HCT116 (cell line): ENCODE measurements around the gene GNAO1. TPM values are rescaled to one million over a fixed set of nuclear protein-coding genes. Genes with fewer than 3 reads are reported as not detected.

Source experiments
- ATAC-seq: fragments of 200-7000 bp; cut with Tn5 transposase; 2 replicates; pipeline ENCODE4 v1.9.1; 2020; ENCODE audit warnings: mild to moderate bottlenecking, moderate library complexity
- BruUV-seq: library from RNA; stranded (reverse); fragments of 400-500 nt; replicated peaks from 2 replicates; lab custom pipeline; 2021; lab: Mats Ljungman, UMichigan
- CTCF ChIA-PET: fragments of 300-600 bp; sonication (Branson Sonifier 250); formaldehyde crosslinking; loops from one replicate; lab custom pipeline; 2021; ENCODE audit warnings: antibody characterized with exemption; lab: Charles Lee
- POLR2A ChIA-PET: fragments of 300-600, 350-600 bp; sonication (Branson Sonifier 250); formaldehyde crosslinking; loops from one replicate; lab custom pipeline; 2021; ENCODE audit warnings: antibody characterized with exemption; lab: Charles Lee
- RAD21 ChIA-PET, 2 experiments: fragments of 300-600 bp; sonication (Branson Sonifier 250); formaldehyde crosslinking; loops; one replicate each; lab custom pipeline; 2023; ENCODE audit warnings: low total read pairs in 2 of 2; ENCODE audit not compliant: uncharacterized antibody in 2 of 2, unreplicated experiment in 2 of 2, low non-redundant PET in 1 of 2; lab: Charles Lee
- DNase-seq: peaks from one replicate; pipeline ENCODE4 v3.0.0-alpha.2; 2010; ENCODE audit warnings: low read depth, low spot score
- H2AFZ ChIP-seq: fragments of 200-600 bp; shearing (Covaris generic), sonication (generic); 2 replicates; pipeline ENCODE4 v1.6.1; 2017; ENCODE audit warnings: low read depth, mixed run types, mixed read lengths, antibody characterized with exemption, low read length; ENCODE audit not compliant: poor library complexity, severe bottlenecking
- H3K27ac ChIP-seq: 2 replicates; pipeline ENCODE4 v1.5.1; 2012; ENCODE audit warnings: low read depth, low read length
- H3K27me3 ChIP-seq: fragments of 200-600 bp; sonication (generic); 2 replicates; pipeline ENCODE4 v1.6.1; 2016; ENCODE audit warnings: mixed run types, low read length, mixed read lengths; ENCODE audit not compliant: insufficient read depth
- H3K36me3 ChIP-seq, 2 experiments: fragments of 200-500 bp in 1 of 2; fragments of 200-600 bp in 1 of 2; sonication (Bioruptor generic) in 1 of 2; sonication (generic) in 1 of 2; 2 replicates each; pipeline versions ENCODE4 v1.5.1 to v1.6.1; 2014 to 2016; ENCODE audit warnings: low read length in 2 of 2, inconsistent platforms in 1 of 2, mixed read lengths in 1 of 2, mixed run types in 1 of 2; ENCODE audit not compliant: insufficient read depth in 2 of 2, control insufficient read depth in 1 of 2
- H3K4me1 ChIP-seq, 2 experiments: fragments of 200-600 bp in 1 of 2; sonication (generic) in 1 of 2; 2 replicates each; pipeline versions ENCODE4 v1.5.1 to v1.6.1; 2012 to 2017; ENCODE audit warnings: low read length in 2 of 2, inconsistent platforms in 1 of 2, mild to moderate bottlenecking in 1 of 2, mixed read lengths in 1 of 2, mixed run types in 1 of 2, moderate library complexity in 1 of 2; ENCODE audit not compliant: insufficient read depth in 2 of 2, control insufficient read depth in 1 of 2
- H3K4me2 ChIP-seq: fragments of 200-600 bp; sonication (generic); 2 replicates; pipeline ENCODE4 v1.6.1; 2017; ENCODE audit warnings: mixed run types, low read length, mixed read lengths
- H3K4me3 ChIP-seq, 2 experiments: fragments of 200-600 bp in 1 of 2; sonication (generic) in 1 of 2; replicated peaks in 1 of 2; 2 replicates each; pipeline ENCODE4 v1.5.1; 2011 to 2016; ENCODE audit warnings: low read length in 2 of 2, control low read depth in 1 of 2, low read depth in 1 of 2, mild to moderate bottlenecking in 1 of 2, mixed read lengths in 1 of 2, mixed run types in 1 of 2
- H3K79me2 ChIP-seq: fragments of 200-600 bp; sonication (generic); 2 replicates; pipeline ENCODE4 v1.6.1; 2017; ENCODE audit warnings: mild to moderate bottlenecking, mixed run types, low read length, moderate library complexity, mixed read lengths; ENCODE audit not compliant: insufficient read depth
- H3K9ac ChIP-seq: fragments of 200-600 bp; sonication (generic); 2 replicates; pipeline ENCODE4 v1.6.1; 2016; ENCODE audit warnings: low read length, mixed read lengths
- H3K9me2 ChIP-seq: fragments of 200-600 bp; sonication (generic), shearing (Covaris generic); 2 replicates; pipeline ENCODE4 v1.6.1; 2017; ENCODE audit warnings: mixed run types, mild to moderate bottlenecking, moderate library complexity; ENCODE audit not compliant: insufficient read depth
- H3K9me3 ChIP-seq, 2 experiments: fragments of 200-500 bp in 1 of 2; fragments of 200-600 bp in 1 of 2; sonication (Bioruptor generic) in 1 of 2; sonication (generic) in 1 of 2; 2 replicates each; pipeline ENCODE4 v1.6.1; 2014 to 2017; ENCODE audit warnings: low read length in 2 of 2, mixed read lengths in 2 of 2, inconsistent platforms in 1 of 2, low read depth in 1 of 2, mild to moderate bottlenecking in 1 of 2, mixed run types in 1 of 2, moderate library complexity in 1 of 2; ENCODE audit not compliant: control insufficient read depth in 1 of 2, insufficient read depth in 1 of 2
- H4K20me1 ChIP-seq: fragments of 200-600 bp; sonication (generic), shearing (Covaris generic); 2 replicates; pipeline ENCODE4 v1.6.1; 2017; ENCODE audit warnings: mixed run types, mild to moderate bottlenecking, moderate library complexity; ENCODE audit not compliant: insufficient read depth
- CBX3 ChIP-seq: IDR thresholded peaks from 2 replicates; pipeline ENCODE4 v1.6.1; 2012; ENCODE audit warnings: low read depth
- JUND ChIP-seq: IDR thresholded peaks from 2 replicates; pipeline ENCODE4 v1.6.1; 2012
- POLR2AphosphoS5 ChIP-seq: IDR thresholded peaks from 2 replicates; pipeline ENCODE4 v1.6.1; 2011; ENCODE audit warnings: mild to moderate bottlenecking, low read depth, low read length, moderate library complexity
- SIN3A ChIP-seq: IDR thresholded peaks from 2 replicates; pipeline ENCODE4 v1.6.1; 2012; ENCODE audit warnings: low read depth
- SP1 ChIP-seq: IDR thresholded peaks from 2 replicates; pipeline ENCODE4 v1.6.1; 2012; ENCODE audit warnings: low read depth
- TCF7L2 ChIP-seq: IDR thresholded peaks from 2 replicates; pipeline ENCODE4 v1.7.0; 2011; ENCODE audit warnings: borderline replicate concordance, inconsistent platforms; ENCODE audit not compliant: insufficient read depth, insufficient read length; ENCODE audit errors: extremely low read depth
- ZFX ChIP-seq: fragments of 450-650 bp; IDR thresholded peaks from 2 replicates; pipeline ENCODE4 v1.6.1; 2017
- ZNF274 ChIP-seq: fragments of 200-500 bp; sonication (Bioruptor generic); IDR thresholded peaks from 2 replicates; pipeline ENCODE4 v1.6.1; 2014; ENCODE audit warnings: mild to moderate bottlenecking, low read depth, low read length, inconsistent platforms
- intact Hi-C: fragments of 100-400 bp; cut with micrococcal nuclease; formaldehyde crosslinking; loops from 2 replicates; pipeline ENCODE4 v1.10.0; 2022
- total RNA-seq: library from RNA; stranded (reverse); gene quantifications from one replicate; pipeline ENCODE4 v1.2.1, GENCODE V29; 2021; ENCODE audit not compliant: unreplicated experiment
- TF ChIP-seq, protein P1 (sequence below): IDR thresholded peaks from 2 replicates; pipeline ENCODE4 v1.6.1; 2012; ENCODE audit warnings: low read depth
- TF ChIP-seq, protein P2 (sequence below): IDR thresholded peaks from 2 replicates; pipeline ENCODE4 v1.6.1; 2012
- TF ChIP-seq, protein P3 (sequence below): IDR thresholded peaks from 2 replicates; pipeline ENCODE4 v1.6.1; 2011; ENCODE audit warnings: mild to moderate bottlenecking, low read length, moderate library complexity; ENCODE audit not compliant: insufficient replicate concordance; ENCODE audit errors: extremely low read depth
- TF ChIP-seq, protein P4 (sequence below): IDR thresholded peaks from 2 replicates; pipeline ENCODE4 v1.6.1; 2012

Gene GNAO1
- total RNA-seq, 1 experiment from 2014 or later, result 0.12 TPM

DNA sequence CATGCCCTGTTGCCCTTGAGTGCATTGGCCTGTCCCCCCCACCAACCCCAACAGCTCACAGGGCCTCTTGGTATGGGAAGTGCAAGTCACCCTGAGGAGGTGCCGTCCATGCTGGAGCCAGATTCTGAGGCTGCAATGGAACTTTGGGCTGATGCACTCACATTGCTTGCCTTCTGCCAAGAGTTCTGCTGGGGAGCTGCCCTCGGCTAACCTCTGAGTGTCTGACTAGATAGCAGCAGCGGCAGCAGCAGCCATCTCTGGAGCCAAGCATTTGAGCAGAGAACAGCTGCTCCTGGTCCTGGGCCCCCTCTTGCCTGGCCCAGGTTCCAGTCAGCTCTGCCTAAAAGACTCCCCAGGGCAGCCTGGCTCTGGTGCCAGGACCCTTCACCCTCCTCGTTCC lies 61.5 kb downstream of the GNAO1 start:
- CTCF ChIA-PET, result no interaction called here
- Histone ChIP-seq H3K9me2 (no peaks in the 10 kb centered on the region), H3K27ac (no peak overlapping the region), H4K20me1 (no peaks in the 10 kb centered on the region), H3K9me3 (no peaks in the 10 kb centered on the region), H3K4me3 (no peak overlapping the region), H3K4me2 (no peak overlapping the region), H3K79me2 (no peaks in the 10 kb centered on the region), H3K36me3 (no peaks in the 10 kb centered on the region), H3K27me3 (peaks cover 35% of the 10 kb centered on the region), H3K9ac (no peak overlapping the region), H3K4me1 (no peaks in the 10 kb centered on the region), H2AFZ (no peak overlapping the region)
- POLR2A ChIA-PET, result no interaction called here
- intact Hi-C loops, result no loop called here
- RAD21 ChIA-PET, result no interaction called here
- DNase-seq (no peak), ATAC-seq (no peak)
- TF ChIP-seq ZNF274 (no peak), CBX3 (no peak), SIN3A (no peak), JUND (no peak), POLR2AphosphoS5 (no peak)
- TF ChIP-seq, protein P1, sequence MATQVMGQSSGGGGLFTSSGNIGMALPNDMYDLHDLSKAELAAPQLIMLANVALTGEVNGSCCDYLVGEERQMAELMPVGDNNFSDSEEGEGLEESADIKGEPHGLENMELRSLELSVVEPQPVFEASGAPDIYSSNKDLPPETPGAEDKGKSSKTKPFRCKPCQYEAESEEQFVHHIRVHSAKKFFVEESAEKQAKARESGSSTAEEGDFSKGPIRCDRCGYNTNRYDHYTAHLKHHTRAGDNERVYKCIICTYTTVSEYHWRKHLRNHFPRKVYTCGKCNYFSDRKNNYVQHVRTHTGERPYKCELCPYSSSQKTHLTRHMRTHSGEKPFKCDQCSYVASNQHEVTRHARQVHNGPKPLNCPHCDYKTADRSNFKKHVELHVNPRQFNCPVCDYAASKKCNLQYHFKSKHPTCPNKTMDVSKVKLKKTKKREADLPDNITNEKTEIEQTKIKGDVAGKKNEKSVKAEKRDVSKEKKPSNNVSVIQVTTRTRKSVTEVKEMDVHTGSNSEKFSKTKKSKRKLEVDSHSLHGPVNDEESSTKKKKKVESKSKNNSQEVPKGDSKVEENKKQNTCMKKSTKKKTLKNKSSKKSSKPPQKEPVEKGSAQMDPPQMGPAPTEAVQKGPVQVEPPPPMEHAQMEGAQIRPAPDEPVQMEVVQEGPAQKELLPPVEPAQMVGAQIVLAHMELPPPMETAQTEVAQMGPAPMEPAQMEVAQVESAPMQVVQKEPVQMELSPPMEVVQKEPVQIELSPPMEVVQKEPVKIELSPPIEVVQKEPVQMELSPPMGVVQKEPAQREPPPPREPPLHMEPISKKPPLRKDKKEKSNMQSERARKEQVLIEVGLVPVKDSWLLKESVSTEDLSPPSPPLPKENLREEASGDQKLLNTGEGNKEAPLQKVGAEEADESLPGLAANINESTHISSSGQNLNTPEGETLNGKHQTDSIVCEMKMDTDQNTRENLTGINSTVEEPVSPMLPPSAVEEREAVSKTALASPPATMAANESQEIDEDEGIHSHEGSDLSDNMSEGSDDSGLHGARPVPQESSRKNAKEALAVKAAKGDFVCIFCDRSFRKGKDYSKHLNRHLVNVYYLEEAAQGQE, result no peak
- TF ChIP-seq, protein P2, sequence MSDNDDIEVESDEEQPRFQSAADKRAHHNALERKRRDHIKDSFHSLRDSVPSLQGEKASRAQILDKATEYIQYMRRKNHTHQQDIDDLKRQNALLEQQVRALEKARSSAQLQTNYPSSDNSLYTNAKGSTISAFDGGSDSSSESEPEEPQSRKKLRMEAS, result no peak
- no TSS peak for BruUV-seq

DNA sequence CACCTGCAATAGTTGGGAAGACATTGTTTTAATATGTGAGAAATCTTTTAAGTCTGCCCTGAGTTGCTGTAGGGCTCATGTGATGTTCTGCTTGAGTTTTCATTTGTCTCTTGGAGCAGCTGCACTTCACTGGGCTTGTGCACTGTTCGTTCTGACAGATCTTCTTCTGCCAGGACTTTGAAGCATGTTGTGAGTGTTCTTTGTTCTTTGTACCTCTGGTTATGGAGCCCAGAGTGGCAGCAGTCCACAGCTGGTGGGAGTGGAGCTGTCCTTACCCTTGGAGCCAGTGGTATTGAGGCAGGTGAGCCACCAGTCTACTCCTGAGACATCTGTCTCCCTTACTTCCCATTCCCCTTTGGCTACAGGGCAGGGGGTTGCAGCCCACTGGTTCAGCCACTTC lies 64.6 kb downstream of the GNAO1 start:
- Histone ChIP-seq H3K4me2 (no peak overlapping the region), H3K9me2 (no peaks in the 10 kb centered on the region), H3K27me3 (peaks cover 44% of the 10 kb centered on the region), H3K27ac (no peak overlapping the region), H3K9ac (no peak overlapping the region), H3K9me3 (no peaks in the 10 kb centered on the region), H3K4me3 (no peak overlapping the region), H3K36me3 (no peaks in the 10 kb centered on the region), H2AFZ (no peak overlapping the region), H3K79me2 (no peaks in the 10 kb centered on the region), H3K4me1 (no peaks in the 10 kb centered on the region), H4K20me1 (no peaks in the 10 kb centered on the region)
- ChIA-PET CTCF (no interaction called here), POLR2A (no interaction called here), RAD21 (no interaction called here)
- BruUV-seq, result no TSS peak
- intact Hi-C loops, result no loop called here
- ATAC-seq (no peak), DNase-seq (no peak)
- TF ChIP-seq TCF7L2 (no peak), JUND (no peak), SIN3A (no peak), ZNF274 (no peak), SP1 (no peak), POLR2AphosphoS5 (no peak), ZFX (no peak)
- TF ChIP-seq, protein P3, sequence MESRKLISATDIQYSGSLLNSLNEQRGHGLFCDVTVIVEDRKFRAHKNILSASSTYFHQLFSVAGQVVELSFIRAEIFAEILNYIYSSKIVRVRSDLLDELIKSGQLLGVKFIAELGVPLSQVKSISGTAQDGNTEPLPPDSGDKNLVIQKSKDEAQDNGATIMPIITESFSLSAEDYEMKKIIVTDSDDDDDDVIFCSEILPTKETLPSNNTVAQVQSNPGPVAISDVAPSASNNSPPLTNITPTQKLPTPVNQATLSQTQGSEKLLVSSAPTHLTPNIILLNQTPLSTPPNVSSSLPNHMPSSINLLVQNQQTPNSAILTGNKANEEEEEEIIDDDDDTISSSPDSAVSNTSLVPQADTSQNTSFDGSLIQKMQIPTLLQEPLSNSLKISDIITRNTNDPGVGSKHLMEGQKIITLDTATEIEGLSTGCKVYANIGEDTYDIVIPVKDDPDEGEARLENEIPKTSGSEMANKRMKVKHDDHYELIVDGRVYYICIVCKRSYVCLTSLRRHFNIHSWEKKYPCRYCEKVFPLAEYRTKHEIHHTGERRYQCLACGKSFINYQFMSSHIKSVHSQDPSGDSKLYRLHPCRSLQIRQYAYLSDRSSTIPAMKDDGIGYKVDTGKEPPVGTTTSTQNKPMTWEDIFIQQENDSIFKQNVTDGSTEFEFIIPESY, result no peak
- TF ChIP-seq, protein P4, sequence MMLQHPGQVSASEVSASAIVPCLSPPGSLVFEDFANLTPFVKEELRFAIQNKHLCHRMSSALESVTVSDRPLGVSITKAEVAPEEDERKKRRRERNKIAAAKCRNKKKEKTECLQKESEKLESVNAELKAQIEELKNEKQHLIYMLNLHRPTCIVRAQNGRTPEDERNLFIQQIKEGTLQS, result no peak
- TF ChIP-seq, protein P2, result no peak
